HG02763 (cell line): Measurements from ENCODE around the gene ANGPTL1.
"Not testable (repeated sequence)": the region's sequence is repeated elsewhere in the genome, so short reads cannot be mapped to it uniquely, and the experiment has no call there.

Source experiments
- ATAC-seq: cut with Tn5 transposase; IDR thresholded peaks from one replicate; pipeline ENCODE4 v1.9.1; 2021; ENCODE audit warnings: mild to moderate bottlenecking, moderate library complexity; ENCODE audit not compliant: unreplicated experiment

Gene ANGPTL1

GRCh38 chr1:178868706-178869105, 2.2 kb downstream of the ANGPTL1 start:
- no peak for ATAC-seq

- ATAC-seq: no peak
Measured at GRCh38 chr1:178867670-178868069, 3.2 kb downstream of the ANGPTL1 start.

DNA sequence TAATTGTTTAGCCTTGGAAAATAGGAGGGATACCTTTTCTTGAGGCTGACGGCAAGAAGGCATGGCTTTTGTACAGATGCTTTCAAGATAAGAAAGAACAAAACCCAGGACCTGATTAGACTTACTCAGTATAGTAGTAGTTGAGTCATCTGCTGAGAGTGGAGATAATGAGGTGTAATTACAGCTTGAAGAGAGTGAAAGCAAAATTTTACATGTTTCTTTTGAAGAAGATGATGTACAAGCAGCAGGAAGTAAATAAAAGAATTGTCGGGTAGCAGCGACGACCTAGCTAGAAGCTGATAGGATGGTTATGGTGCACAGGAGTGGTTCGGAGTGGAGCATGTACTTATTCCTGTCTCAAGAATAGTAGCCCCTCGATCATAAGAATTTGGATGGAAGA, 6.6 kb downstream of the ANGPTL1 start:
- no peak for ATAC-seq

- no peak for ATAC-seq
Measured at GRCh38 chr1:178862864-178863263, 8.0 kb downstream of the ANGPTL1 start.

- ATAC-seq: no peak
Measured at GRCh38 chr1:178862416-178862815, 8.5 kb downstream of the ANGPTL1 start.

DNA sequence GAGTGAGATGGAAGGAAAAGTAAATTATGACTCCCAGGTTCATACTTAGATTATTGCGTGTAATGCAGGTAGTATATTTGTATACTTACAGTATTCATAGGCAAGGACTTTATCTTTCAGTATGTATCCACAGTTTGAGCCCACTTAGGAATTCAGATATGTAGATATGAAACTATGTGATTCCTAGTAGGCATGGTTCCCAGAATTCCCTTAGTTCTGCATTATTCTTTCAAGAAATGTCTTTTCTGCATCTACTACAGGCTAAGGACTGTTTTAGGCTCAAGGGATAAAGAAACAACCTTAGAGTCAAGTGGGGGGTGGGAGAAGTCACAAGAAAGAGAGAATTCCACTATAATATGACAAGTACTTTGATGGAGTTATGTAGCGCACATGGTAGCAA, 13.8 kb downstream of the ANGPTL1 start:
- no peak for ATAC-seq

DNA sequence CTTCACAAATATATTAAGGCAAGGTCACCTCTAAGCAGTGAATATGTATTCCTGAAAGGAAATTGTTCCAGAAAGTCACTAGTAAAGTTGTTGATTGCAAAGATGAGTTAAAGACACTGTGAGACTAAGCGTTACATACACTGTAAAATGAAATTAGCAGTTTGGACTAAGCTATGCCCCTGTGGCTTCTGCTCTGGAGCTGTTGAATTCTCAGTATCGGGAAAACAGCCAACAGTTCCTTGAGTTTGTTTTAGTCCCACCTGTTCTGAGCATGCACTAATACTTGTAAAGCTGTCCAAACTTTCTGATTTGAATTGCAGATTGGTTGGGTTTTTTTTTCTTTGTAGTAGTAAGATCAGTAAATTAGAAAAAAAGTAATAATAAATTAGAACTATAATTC, 21.0 kb downstream of the ANGPTL1 start:
- no peak for ATAC-seq

DNA sequence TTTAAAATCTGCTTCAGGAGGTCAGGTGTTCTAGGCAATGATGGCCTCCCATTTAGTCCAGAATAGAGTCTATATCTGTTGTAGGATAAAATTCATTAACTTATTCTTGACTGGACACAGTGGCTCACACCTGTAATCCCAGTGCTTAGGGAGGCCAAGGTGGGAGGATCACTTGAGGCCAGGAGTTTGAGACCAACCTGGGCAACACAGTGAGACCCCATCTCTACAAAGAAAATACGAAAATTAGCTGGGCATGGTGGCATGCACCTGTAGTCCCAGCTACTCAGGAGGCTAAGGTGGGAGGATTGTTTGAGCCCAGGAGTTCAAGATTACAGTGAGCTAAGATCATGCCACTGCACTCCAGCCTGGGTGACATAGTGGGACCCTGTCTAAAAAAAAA, 23.0 kb downstream of the ANGPTL1 start:
- not testable (repeated sequence) for ATAC-seq

DNA sequence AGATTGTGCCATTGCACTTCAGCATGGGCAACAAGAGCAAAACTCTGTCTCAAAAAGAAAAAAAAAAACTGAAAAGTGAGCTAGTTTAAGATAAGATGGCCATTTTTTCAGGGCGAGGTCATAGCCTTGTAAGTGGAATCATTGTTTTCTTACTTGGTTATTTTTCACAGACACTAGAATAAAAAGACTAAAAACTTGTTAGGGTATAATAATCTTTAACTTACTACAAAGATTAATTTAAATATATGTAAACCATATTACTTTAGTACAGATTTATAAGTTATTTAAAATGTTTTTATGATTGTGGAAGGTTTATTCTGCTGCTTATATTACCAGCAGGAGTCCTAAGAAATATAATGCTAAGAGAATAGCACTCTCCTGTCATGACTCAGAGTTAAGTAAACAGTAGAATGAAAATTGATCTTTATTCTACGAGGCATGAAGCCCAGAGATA, 23.5 kb downstream of the ANGPTL1 start:
- ATAC-seq: no peak

DNA sequence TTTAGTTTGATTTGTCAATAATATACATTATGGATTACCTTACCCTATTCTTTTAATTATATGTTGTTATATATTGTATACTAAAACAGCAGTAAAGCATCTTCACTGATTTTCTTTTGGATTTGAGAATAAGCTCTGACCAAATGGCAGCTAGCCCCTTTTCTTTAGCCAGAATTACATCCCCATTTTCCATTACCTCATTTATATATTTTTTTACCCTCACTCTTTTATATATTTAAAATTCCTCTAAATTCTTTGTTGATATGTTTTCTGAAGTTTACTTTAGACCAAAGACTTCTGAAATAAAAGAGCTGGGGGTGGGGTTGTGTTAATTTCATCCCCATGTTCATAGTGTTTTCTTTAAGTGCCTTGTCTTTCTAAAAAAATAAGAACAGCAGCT, 24.6 kb downstream of the ANGPTL1 start:
- ATAC-seq: no peak

DNA sequence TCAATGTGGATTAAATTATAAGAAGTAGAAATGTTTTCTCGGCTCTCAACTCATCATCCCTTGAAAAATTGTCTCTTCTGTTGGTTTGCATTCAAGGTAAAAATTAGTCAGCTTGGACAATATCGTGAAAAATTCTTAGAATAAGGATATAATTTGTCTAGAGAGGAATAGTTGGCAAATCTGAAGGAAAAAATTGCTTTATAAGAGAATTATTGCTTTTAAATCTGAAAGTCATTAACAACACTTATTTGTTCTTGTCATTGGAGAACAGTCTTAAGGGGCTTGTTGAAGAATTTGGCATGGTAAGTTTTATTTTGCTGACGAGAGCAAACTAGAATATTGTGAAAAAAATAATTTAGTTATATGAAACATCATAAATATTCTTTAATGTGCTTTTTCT, 26.4 kb downstream of the ANGPTL1 start:
- no peak for ATAC-seq

DNA sequence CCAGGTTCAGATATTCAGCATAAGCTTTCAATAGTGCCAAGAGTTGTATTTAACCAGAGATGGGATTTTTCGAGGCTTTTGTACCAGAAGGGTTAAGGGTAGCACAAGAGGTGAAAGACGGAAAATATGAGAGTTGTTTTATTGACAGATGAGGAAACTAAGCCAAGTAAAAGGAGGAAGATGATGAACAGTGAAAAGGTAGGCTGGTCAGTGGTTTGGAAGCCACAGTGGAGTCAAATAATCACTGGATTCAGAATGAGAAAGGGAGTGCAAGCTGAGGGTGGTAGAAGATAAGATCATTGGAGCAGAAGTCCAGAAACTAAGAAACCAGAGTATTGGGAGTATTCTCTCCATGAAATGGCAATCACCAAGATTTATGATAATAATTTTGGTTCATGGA, 45.7 kb downstream of the ANGPTL1 start:
- ATAC-seq: no peak

DNA sequence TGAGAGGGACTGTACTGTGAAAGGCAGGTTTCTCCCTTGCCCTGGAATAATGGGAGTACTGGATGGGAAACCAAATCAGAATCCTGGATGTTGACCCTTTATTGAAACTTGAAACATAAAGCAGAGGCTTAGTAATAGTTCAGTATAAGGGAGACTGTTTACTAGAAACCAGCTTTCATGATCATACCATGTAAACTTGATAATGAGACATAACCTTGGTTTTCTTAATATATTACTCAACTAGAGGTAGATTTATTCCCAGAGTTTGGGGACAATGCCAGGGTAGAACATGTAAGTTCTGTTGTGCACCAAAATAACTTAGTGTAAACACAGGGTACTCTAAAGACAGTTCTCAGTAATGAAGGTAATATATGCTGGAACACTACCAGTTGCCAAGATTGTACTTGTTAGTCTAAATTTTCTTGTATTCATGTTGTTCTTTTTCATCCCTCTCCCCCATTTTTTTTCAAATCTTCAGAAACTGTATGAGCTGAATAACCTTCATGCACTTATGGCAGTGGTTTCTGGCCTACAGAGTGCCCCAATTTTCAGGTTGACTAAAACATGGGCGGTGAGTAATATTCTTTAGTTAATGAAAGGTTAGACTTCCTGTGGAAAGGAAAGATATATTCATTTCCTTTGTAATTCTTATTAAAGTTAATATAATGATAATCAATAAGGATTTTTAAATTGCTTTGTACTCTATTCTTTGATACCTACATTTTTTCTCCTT, 49.6 kb downstream of the ANGPTL1 start:
- no peak for ATAC-seq

- no peak for ATAC-seq
Measured at GRCh38 chr1:178819123-178819522, 51.8 kb downstream of the ANGPTL1 start.

DNA sequence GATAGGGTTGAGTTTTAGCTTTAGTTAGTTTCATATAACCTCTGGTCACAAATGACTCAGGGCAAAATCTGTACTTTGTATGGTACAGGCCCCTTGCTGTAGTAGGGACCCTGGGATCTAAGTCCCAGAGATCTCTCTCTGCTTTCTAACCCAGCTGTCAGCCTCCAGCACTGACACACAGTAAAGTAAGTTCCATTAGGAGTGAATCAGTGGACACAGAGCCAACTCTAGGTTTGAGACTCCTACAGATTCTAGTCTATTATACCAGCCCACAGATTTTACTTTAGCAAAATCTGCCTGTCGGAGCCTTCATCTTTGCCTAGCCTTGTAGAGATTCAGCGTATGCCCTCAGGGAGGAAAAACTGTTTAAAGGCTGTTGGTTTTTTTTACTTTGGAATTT, 52.5 kb downstream of the ANGPTL1 start:
- no peak for ATAC-seq

- ATAC-seq: no peak
Measured at GRCh38 chr1:178810585-178810984, 60.3 kb downstream of the ANGPTL1 start.

- no peak for ATAC-seq
Measured at GRCh38 chr1:178808529-178808928, 62.3 kb downstream of the ANGPTL1 start.

DNA sequence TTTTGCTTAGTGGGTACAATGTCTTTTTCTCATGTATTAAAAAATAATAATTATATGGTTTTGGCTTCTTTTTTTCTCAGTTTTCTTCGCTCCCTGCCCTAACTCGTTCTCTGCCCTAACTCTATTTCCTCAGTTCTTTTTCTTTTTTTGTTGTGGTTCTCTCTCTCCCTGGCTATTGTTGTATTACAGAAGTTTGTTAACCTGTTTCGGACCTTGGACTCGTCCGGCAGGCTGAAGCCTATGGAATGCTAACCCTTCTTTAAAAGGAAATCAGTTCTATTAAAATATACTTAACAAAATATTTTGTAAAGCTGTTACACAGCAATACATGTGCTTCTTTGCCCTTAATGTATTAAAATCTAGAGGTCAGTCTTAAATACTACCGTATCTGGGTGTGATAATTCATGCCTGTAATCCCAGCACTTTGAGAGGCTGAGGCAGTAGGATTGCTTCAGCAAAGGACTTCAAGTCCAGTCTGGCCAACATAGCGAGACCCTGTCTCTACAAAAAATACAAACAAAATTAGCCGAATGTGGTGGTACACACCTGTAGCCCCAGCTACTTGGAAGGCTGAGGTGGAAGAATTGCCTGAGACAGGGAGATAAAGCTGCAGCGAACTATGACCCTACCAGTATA, 64.1 kb downstream of the ANGPTL1 start:
- ATAC-seq: no peak

DNA sequence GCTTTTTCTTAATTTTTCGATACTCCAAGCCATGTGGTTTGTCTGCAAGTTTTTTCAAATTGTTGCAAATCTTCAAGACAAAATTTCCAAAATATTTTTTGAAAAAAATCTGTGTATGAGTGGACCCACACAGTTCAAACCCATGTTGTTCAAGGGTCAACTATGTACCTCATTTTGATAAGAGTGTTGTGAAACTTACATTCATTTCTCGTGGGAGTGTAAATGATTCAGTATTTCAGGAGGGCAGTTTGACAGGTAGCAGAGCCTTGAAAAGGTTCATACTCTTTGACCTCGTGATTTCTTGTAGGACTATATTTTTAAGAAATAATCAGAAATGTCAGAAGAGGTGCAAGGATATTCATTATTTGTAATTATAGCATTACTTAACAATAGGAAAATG, 68.0 kb downstream of the ANGPTL1 start:
- ATAC-seq: no peak
